ENCODE data around the gene KRT31.

The KRT31 gene

GRCh38 chr17:41391535-41391934, 5.9 kb downstream of the KRT31 start (continued):
- TF ChIP-seq ZNF157 (tag by site-specific recombination; IDR thresholded peaks at IDR 0.05) (no peak), ZNF211 (tag by site-specific recombination; IDR thresholded peaks at IDR 0.05; ENCODE audit: low read depth) (no peak), ZNF501 (tag by site-specific recombination; IDR thresholded peaks at IDR 0.05) (no peak), REST (tag by site-specific recombination; IDR thresholded peaks at IDR 0.05) (no peak), ZBTB7A (tag by site-specific recombination; IDR thresholded peaks at IDR 0.05; ENCODE audit: low read depth) (no peak)

- ChIA-PET CTCF (interaction anchor here (0.5 to 3.0 kb wide), 6 partner anchors 13 to 1227 kb away, joined by 3 to 13 read pairs (median 4); no protein-coding TSS in a partner anchor), POLR2A (no interaction called here)
- H3K27ac ChIP-seq (ENCODE audit: extremely low read depth, low read depth, low read length), result no peak overlapping the region
- TF ChIP-seq GLI4 (tag by site-specific recombination; IDR thresholded peaks at IDR 0.05) (no peak), ZNF548 (tag by site-specific recombination; IDR thresholded peaks at IDR 0.05) (no peak), RBAK (tag by site-specific recombination; IDR thresholded peaks at IDR 0.05) (no peak), ZSCAN18 (tag by site-specific recombination; IDR thresholded peaks at IDR 0.05) (no peak), SCRT2 (tag by site-specific recombination; IDR thresholded peaks at IDR 0.05) (no peak), ZNF292 (tag by site-specific recombination; IDR thresholded peaks at IDR 0.05; ENCODE audit: borderline replicate concordance, low read depth) (no peak), ZNF274 (IDR thresholded peaks at IDR 0.05; ENCODE audit: low read length) (no peak), ZNF274 (tag by site-specific recombination; IDR thresholded peaks at IDR 0.05; ENCODE audit: borderline replicate concordance) (no peak)
- no peaks in the 10 kb centered on the region for H3K36me3 ChIP-seq (ENCODE audit: control insufficient read depth in 2 of 2, insufficient read depth in 1 of 2, low read length in 2 of 2)
- H3K4me3 ChIP-seq (ENCODE audit: low read depth, low read length), result no peak overlapping the region
- no peaks in the 10 kb centered on the region for H3K9me3 ChIP-seq (ENCODE audit: control insufficient read depth, insufficient read depth, low read depth, low read length)
- H3K4me1 ChIP-seq (ENCODE audit: control insufficient read depth, insufficient read depth, low read length), result peaks cover 2% of the 10 kb centered on the region; the same call in 1 of the 2 replicates
These were observed 6.9 kb downstream of the KRT31 start for GRCh38 chr17:41390411-41390938.

GRCh38 chr17:41387670-41388069, 9.7 kb downstream of the KRT31 start:
- H3K9me3 ChIP-seq (ENCODE audit: control insufficient read depth, insufficient read depth, low read depth, low read length), result no peaks in the 10 kb centered on the region
- CTCF ChIA-PET, result interaction anchor here (0.6 to 1.2 kb wide), 2 partner anchors 161 to 340 kb away, joined by 4 read pairs; no protein-coding TSS in a partner anchor
- TF ChIP-seq ZNF184 (tag by site-specific recombination; IDR thresholded peaks at IDR 0.05) (no peak), KLF16 (tag by site-specific recombination; IDR thresholded peaks at IDR 0.05) (no peak), ZSCAN30 (tag by site-specific recombination; IDR thresholded peaks at IDR 0.05) (no peak), INSM2 (tag by site-specific recombination; IDR thresholded peaks at IDR 0.05) (no peak), ZNF211 (tag by site-specific recombination; IDR thresholded peaks at IDR 0.05; ENCODE audit: low read depth) (no peak), ZNF112 (tag by site-specific recombination; IDR thresholded peaks at IDR 0.05) (no peak), ZNF549 (tag by site-specific recombination; IDR thresholded peaks at IDR 0.05) (no peak), ZBTB48 (tag by site-specific recombination; IDR thresholded peaks at IDR 0.05) (no peak), ZNF677 (tag by site-specific recombination; IDR thresholded peaks at IDR 0.05) (no peak), ZBTB20 (tag by site-specific recombination; IDR thresholded peaks at IDR 0.05) (no peak), ZNF513 (tag by site-specific recombination; IDR thresholded peaks at IDR 0.05) (no peak), ZNF362 (tag by site-specific recombination; IDR thresholded peaks at IDR 0.05) (no peak), YY1 (tag by site-specific recombination; IDR thresholded peaks at IDR 0.05) (no peak), GLI4 (tag by site-specific recombination; IDR thresholded peaks at IDR 0.05) (no peak)

More at GRCh38 chr17:41387670-41388069, 9.7 kb downstream of the KRT31 start:
- Histone ChIP-seq H3K27ac (ENCODE audit: extremely low read depth, low read depth, low read length) (no peak overlapping the region), H3K4me3 (ENCODE audit: low read depth, low read length) (no peak overlapping the region), H3K4me1 (ENCODE audit: control insufficient read depth, insufficient read depth, low read length) (peaks cover 2% of the 10 kb centered on the region; the same call in 1 of the 2 replicates), H3K36me3 (ENCODE audit: control insufficient read depth in 2 of 2, insufficient read depth in 1 of 2, low read length in 2 of 2) (no peaks in the 10 kb centered on the region)
- POLR2A ChIA-PET, result no interaction called here

Data from HEK293 (cell line).